ENCODE data around the gene DHRS2.

The DHRS2 gene

GRCh38 chr14:23601424-23601823 lies 34.7 kb upstream of the DHRS2 start:
- no peak for TF ChIP-seq CTCF (IDR thresholded peaks at IDR 0.05; ENCODE audit: low read depth, low read length, missing control alignments)
- no peak for DNase-seq (ENCODE audit: low read depth)
- no peak overlapping the region for H3K4me3 ChIP-seq (ENCODE audit: low read depth, low read length)

DNA sequence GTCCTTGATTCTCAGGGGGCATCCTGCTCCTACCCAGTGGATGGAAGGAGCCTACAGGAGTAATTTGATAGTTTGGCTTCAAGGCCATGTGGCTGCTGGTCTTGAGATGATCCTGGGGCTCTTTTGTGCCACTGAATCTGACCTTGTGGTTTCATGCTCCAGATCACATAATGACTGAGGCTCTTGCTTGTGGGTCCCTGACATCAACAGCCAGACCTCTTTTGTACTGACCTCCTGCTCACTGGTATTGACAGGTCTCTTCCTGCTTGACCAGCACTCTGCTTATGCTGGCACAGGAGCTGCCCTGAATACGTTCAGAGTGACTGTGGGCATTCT lies 34.4 kb upstream of the DHRS2 start:
- H3K4me3 ChIP-seq (ENCODE audit: low read depth, low read length) = no peak overlapping the region
- DNase-seq (ENCODE audit: low read depth) = no peak
- TF ChIP-seq CTCF (IDR thresholded peaks at IDR 0.05; ENCODE audit: low read depth, low read length, missing control alignments) = no peak

- no peak for TF ChIP-seq CTCF (IDR thresholded peaks at IDR 0.05; ENCODE audit: low read depth, low read length, missing control alignments)
- no peak overlapping the region for H3K4me3 ChIP-seq (ENCODE audit: low read depth, low read length)
- DNase-seq (ENCODE audit: low read depth) = no peak
These were observed 33.7 kb upstream of the DHRS2 start for GRCh38 chr14:23602181-23603095.

DNA sequence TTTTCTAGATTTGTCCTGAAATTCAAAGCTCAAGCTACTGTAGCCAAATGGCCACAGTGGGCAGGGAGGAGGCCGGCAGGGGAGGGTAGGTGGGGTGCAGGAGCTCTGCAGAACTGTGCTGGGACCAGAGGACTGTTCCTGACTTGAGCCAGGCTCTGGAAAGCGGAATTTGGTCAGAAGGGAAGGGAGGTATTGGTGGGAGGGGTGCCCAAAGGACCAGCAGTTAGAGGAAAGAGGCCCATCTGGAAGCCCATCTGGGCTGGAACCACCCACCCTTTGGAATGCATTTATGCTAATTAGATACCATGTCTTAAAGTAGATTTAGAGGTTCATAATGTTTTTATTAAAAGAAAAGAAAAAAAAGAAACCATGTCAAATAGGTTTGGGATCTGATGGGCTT lies 33.1 kb upstream of the DHRS2 start:
- H3K4me3 ChIP-seq (ENCODE audit: low read depth, low read length) = no peak overlapping the region
- no peak for DNase-seq (ENCODE audit: low read depth)
- no peak for TF ChIP-seq CTCF (IDR thresholded peaks at IDR 0.05; ENCODE audit: low read depth, low read length, missing control alignments)

GRCh38 chr14:23604148-23604547 lies 32.0 kb upstream of the DHRS2 start:
- no peak for DNase-seq (ENCODE audit: low read depth)
- TF ChIP-seq CTCF (IDR thresholded peaks at IDR 0.05; ENCODE audit: low read depth, low read length, missing control alignments) = no peak
- no peak overlapping the region for H3K4me3 ChIP-seq (ENCODE audit: low read depth, low read length)

GRCh38 chr14:23604675-23605170 lies 31.4 kb upstream of the DHRS2 start:
- no peak for TF ChIP-seq CTCF (IDR thresholded peaks at IDR 0.05; ENCODE audit: low read depth, low read length, missing control alignments)
- DNase-seq (ENCODE audit: low read depth) = no peak
- H3K4me3 ChIP-seq (ENCODE audit: low read depth, low read length) = no peak overlapping the region

All from GM12864 (cell line).